ENCODE results near the gene MOK. TPM values are rescaled to one million over a fixed set of nuclear protein-coding genes. Genes with fewer than 3 reads are reported as not detected.
A peak's percentile ranks its signal among the peaks of the same experiment; 100 is the strongest.

Gene MOK
- total RNA-seq, 1 donor from 2014 or later: 6.3 TPM

GRCh38 chr14:102279282-102279681 is 25.7 kb downstream of the MOK start:
- Histone ChIP-seq H3K4me3 (no peak overlapping the region), H3K27ac (peak overlapping the region; percentile 6), H3K27me3 (no peaks in the 10 kb centered on the region), H3K9me3 (no peaks in the 10 kb centered on the region), H3K4me1 (no peaks in the 10 kb centered on the region), H3K36me3 (no peaks in the 10 kb centered on the region)
- DNase-seq: no peak
- intact Hi-C loops (cut with DNase I): no loop called here
- ATAC-seq: no peak
- no peak for TF ChIP-seq CTCF (IDR thresholded peaks at IDR 0.05)

GRCh38 chr14:102278631-102278935 is 26.4 kb downstream of the MOK start:
- no peak for DNase-seq
- H3K4me1 ChIP-seq: no peaks in the 10 kb centered on the region
- no peaks in the 10 kb centered on the region for H3K27me3 ChIP-seq
- no peak for TF ChIP-seq CTCF (IDR thresholded peaks at IDR 0.05)
- intact Hi-C loops (cut with DNase I): no loop called here
- no peak overlapping the region for H3K4me3 ChIP-seq
- no peaks in the 10 kb centered on the region for H3K36me3 ChIP-seq
- ATAC-seq: no peak
- H3K9me3 ChIP-seq: no peaks in the 10 kb centered on the region
- H3K27ac ChIP-seq: no peak overlapping the region

- H3K36me3 ChIP-seq: no peaks in the 10 kb centered on the region
- H3K4me1 ChIP-seq: no peaks in the 10 kb centered on the region
- no peak for DNase-seq
- H3K9me3 ChIP-seq: no peaks in the 10 kb centered on the region
- H3K27ac ChIP-seq: no peak overlapping the region
- no peaks in the 10 kb centered on the region for H3K27me3 ChIP-seq
- intact Hi-C loops (cut with DNase I): no loop called here
- ATAC-seq: no peak
- H3K4me3 ChIP-seq: no peak overlapping the region
- TF ChIP-seq CTCF (IDR thresholded peaks at IDR 0.05): no peak
These were observed 26.9 kb downstream of the MOK start for GRCh38 chr14:102277874-102278630.

- H3K27me3 ChIP-seq: no peaks in the 10 kb centered on the region
- intact Hi-C loops (cut with DNase I): no loop called here
- DNase-seq: no peak
- ATAC-seq: no peak
- TF ChIP-seq CTCF (IDR thresholded peaks at IDR 0.05): no peak
- no peak overlapping the region for H3K27ac ChIP-seq
- H3K9me3 ChIP-seq: no peaks in the 10 kb centered on the region
- H3K4me3 ChIP-seq: no peak overlapping the region
- H3K4me1 ChIP-seq: no peaks in the 10 kb centered on the region
- H3K36me3 ChIP-seq: no peaks in the 10 kb centered on the region
These were observed 29.1 kb downstream of the MOK start for GRCh38 chr14:102275866-102276265.

GRCh38 chr14:102272392-102272791 is 32.6 kb downstream of the MOK start:
- H3K27me3 ChIP-seq: no peaks in the 10 kb centered on the region
- H3K36me3 ChIP-seq: no peaks in the 10 kb centered on the region
- no peak overlapping the region for H3K4me3 ChIP-seq
- no peak for ATAC-seq
- H3K4me1 ChIP-seq: no peaks in the 10 kb centered on the region
- H3K9me3 ChIP-seq: no peaks in the 10 kb centered on the region
- H3K27ac ChIP-seq: no peak overlapping the region
- no peak for TF ChIP-seq CTCF (IDR thresholded peaks at IDR 0.05)
- intact Hi-C loops (cut with DNase I): no loop called here
- no peak for DNase-seq

GRCh38 chr14:102264775-102265174 is 40.2 kb downstream of the MOK start:
- Histone ChIP-seq H3K27ac (no peak overlapping the region), H3K36me3 (no peaks in the 10 kb centered on the region), H3K27me3 (no peaks in the 10 kb centered on the region), H3K4me1 (no peaks in the 10 kb centered on the region), H3K4me3 (no peak overlapping the region), H3K9me3 (no peaks in the 10 kb centered on the region)
- no peak for ATAC-seq
- TF ChIP-seq CTCF (IDR thresholded peaks at IDR 0.05): no peak
- no peak for DNase-seq
- intact Hi-C loops (cut with DNase I): no loop called here
